GM21825 (cell line): ENCODE data around the gene BLOC1S4.

Source experiments
- ATAC-seq: cut with Tn5 transposase; IDR thresholded peaks from one replicate; pipeline ENCODE4 v1.9.1; 2021; ENCODE audit warnings: mild to moderate bottlenecking, moderate library complexity; ENCODE audit not compliant: unreplicated experiment

Gene BLOC1S4

DNA sequence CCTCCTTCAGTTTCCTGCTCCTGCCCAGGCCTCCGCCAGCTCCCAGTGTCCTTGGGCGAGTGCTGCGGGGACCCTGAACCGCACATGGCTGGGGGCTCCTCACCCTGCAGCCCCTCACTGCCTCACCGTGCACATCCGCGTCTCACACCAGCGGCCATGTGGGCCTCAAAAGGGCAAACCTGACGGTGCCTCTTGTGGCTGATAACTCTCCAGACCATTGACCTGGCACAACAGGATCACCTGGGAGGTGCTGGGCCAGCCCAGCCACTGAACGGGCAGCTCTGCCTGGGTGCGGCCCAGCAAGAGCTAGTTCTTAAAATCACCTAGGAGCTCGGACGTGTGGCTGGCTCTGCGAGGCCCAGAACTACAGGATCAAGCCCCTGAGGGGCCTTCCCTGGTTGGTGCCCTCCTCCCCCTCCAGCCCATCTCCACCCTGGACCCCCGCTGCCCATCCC is 26.4 kb upstream of the BLOC1S4 start:
- ATAC-seq = no peak

DNA sequence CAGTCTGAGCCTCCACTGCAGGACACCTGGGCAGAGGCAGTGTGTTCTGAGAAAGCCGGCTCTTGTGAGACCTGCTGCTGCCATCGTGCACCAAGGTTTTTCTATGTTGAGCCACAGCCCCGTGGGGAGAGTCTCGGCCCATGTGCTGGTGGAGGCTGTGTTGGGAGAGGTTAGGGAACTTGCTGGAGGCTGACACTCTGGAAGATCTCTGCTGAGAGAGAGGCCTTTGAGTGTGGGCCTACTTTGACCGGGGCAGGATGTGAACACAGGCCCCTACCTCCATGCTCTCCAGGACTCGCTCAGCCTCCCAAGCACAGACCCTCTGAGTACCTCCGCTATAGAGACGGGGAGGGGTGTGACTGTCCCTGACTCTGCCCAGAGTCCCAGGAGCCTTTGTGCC is 23.6 kb upstream of the BLOC1S4 start:
- no peak for ATAC-seq

DNA sequence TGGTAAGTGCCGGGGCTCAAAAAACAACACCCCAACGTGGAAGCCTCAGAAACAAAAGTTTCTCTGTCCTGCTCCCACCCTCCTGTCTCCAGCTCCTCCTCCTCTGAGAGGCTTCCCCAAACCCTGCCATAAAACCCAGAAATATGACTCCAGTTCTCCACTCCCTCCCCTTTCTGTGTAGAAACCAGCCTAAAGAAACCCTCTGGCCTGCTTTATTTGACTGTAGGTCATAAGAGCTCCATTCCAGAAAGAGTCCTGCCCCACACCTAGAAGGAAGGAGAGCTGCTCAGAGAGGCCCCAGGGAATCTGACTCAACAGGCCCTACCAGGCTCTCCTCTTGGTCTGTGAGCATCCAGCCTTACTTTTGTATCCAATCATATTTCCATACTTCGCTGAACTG is 23.2 kb upstream of the BLOC1S4 start:
- no peak for ATAC-seq

DNA sequence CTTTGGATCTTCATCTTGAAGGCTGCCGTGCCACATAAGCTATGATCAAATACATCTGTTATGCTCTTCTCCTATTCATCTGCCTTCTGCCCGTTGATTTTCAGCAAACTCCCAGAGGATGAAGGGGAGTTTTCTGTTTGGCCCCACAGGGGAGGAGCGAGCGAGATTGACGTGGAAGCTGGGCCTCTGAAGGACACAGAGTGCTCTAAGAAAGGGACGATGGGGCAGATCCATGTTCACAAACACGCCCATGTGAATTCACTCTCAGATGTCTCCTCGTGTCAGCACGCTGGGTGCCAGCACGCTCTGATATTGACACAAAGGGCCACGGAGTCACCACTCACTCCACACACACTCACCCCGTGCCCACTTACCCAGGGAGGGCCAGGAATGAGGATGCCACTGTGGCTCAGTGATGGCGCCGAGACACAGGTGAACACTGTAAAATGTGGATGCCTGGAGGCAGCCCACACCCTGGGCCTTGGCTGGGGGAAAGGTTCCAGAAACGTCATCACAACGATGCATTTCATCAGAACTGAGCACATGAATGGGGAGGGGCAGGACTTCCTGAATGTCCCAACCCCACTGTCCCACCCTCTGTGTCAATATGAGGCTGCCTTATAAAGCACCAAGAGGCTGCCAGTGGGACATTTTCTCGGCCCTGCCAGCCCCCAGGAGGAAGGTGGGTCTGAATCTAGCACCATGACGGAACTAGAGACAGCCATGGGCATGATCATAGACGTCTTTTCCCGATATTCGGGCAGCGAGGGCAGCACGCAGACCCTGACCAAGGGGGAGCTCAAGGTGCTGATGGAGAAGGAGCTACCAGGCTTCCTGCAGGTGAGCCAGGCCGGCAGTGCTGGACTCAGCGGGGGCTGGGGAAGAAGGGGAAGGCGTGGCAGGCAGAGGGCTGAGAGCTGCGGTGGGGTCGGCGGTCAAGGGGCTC is 22.5 kb upstream of the BLOC1S4 start, which contains the start of gene S100P:
Gene S100P (plus strand): TSS at position 648 of the 946 bp plus-strand sequence. CDS start 55 bp downstream, at position 703.
- no peak for ATAC-seq

DNA sequence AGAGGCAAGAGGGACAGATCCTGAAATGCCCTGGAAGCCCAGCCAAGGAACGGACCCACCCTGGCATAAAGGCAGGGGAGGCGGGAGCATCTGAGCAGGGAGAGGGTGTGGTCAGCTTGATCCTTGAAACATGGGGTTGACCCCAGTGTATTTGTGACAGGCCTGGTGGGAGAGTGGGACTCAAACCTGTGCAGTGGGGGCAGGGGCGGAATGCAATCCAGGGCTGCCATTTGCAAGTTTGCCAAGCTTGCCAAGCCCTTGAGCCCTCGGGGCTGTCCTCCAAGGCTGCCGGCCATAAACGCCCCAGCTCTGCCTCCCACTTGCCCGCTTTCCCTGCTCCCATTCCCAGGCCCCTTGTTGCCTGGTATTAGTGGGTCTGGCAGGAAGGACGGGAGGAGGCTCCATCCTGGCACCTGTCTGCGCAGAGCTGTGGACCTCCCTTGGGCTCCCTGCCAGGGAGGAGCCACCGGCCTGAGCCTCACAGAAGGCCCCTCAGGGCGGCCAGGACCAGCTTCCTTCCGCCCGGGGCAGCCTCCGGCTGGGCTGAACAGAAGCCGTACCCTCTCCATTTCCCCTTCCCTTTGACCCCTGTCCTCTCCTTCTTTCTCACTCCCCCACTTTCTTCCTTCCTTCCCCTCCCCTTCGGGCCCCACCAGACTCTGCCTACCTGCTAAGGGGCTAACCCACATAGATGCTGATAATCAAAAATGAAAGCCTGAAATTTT is 21.6 kb upstream of the BLOC1S4 start:
- no peak for ATAC-seq

DNA sequence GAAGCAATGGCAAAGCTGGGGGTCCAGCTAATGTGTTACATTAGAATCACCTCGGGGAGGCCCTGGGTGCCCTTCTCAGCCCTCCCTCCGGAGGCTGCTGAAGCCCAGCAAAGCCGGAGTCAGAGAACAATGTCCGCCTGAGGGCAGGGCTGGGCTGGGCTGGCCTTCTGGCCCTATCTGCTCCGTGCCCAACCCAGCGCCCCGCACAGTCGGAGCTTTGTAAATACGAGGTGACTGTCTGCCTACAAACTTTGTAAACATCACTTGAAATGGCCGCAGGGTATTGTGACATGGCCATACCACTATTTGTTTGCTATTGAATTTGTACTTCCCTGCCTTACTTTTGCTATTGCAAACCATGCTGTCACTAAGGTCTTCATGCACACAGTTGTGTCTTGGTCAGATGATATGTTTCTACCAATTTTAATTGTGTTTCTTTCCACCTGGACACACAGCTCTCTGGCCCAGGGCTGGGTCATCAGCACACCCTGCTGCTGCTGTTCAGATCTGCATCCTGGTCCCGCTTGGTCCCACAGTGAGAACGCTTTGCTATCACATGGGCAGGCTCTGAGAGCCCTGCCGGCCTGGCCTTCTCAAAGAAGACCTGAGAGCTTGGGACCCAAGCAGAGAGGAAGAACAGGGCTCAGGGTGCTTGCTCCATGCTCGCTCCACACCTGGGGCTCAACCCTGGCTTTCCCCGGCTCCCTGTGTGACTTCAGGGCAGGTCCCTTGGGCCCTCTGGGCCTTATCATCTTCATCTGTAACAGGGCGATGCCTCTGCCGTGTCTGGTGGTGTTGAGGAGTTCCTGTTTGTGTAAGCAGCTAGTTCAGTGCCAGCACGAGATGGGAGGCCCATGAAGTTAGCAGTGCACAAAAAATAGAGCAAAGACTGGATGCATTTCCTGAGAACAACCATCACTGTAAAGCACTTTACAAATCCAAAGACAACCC is 20.0 kb upstream of the BLOC1S4 start:
- ATAC-seq = no peak

DNA sequence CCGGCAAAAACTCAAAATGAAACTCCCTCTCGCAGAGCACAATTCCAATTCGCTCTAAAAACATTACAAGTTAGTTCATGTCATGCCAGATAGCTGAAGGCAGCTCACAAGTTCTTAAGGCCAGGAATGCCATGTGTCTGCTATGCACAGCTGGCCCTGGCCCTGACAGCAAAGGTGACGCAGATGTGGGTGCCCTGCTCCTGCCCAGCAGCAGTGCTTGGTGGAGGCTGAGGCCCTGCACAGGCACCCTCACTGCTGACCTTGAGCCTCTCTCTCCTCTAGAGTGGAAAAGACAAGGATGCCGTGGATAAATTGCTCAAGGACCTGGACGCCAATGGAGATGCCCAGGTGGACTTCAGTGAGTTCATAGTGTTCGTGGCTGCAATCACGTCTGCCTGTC is 19.4 kb upstream of the BLOC1S4 start:
- ATAC-seq = no peak

DNA sequence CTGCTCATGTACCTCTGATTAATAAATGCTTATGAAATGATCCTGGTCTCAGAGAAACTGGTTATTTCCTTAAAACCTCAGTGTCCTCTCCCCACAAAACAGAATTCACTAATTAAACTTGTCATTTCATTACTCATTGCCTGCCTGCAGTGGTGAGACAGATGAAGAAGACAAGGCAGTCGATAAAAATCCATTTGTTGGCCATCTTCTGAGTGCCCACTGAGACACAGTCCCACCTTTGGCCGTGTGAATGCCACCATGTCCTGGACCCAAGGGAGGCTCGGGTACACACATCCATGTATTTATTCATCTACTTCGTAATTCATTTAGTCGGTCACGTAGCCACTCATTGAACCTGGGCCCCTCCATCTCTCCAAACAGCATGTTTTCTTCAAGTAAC is 18.8 kb upstream of the BLOC1S4 start:
- ATAC-seq = no peak

DNA sequence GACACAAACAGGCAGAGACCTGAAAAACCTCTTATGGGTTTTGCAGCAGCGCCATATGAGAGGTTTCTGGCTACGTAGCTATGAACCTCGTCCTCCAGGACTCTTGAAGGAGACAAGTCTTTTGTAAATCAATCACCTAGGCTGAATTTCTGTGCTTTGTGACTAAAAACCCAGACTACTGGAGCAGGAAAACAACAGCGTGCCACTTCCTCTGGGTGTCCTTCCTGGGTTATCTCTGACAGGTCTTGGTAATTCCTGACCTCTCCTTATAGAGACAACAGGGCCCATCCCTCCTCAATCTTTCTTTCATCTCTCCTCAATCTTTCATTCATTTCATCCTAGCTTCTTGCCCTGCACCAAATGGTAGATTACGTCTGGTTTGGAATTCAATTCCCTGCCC is 16.6 kb upstream of the BLOC1S4 start:
- ATAC-seq = no peak

DNA sequence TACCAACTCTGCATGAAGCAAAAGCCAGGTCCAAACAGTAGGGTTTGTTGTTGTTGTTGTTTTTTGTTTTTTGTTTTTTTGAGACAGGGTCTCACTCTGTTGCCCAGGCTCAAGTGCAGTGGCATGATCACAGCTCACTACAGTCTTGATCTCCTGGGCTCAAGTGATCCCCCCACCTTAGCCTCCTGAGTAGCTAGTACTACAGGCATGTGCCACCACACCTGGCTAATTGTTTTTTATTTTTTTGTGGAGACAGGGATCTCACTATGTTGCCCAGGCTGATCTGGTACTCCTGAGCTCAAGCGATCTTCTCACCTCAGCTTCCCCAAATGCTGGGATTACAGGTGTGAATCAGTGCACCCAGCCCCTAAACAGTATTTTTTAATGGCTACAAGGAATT is 16.1 kb upstream of the BLOC1S4 start:
- no peak for ATAC-seq

DNA sequence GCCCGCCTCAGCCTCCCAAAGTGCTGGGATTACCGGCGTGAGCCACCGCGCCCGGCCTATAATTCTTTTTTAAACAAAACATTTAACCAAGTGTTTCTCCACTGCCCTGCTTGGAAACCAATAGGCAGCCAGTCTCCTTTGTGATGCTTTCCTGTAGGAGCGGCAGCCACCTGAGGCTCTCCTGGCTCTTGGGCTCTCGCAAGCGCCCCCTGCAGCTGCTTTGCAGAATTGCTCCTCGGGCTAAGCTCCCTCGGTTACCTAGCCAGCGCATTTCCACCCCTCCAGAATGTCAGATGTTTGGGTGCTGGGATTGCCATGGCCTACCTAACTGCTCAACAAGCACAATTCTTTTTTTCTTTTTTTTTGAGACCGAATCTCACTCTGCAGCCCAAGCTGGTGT is 14.6 kb upstream of the BLOC1S4 start:
- ATAC-seq = no peak

DNA sequence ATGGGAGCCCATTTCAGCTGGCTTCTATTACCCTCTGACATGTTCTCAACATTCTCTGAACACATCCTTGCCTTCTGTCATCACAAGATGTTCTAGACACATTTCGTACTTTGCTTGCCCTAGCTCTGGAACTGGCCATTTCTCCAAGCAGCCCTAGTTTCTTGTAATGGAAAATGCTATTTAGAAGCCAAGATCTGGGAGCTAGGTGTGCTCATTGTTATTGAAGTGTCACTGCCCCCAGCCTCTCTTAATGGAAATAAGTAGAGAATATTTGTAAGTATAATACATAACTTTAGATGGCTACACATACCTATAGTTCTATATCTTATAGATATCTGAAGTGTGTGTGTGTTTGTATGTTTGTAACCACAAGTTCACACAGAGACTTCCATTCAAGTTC is 13.2 kb upstream of the BLOC1S4 start:
- ATAC-seq = no peak

DNA sequence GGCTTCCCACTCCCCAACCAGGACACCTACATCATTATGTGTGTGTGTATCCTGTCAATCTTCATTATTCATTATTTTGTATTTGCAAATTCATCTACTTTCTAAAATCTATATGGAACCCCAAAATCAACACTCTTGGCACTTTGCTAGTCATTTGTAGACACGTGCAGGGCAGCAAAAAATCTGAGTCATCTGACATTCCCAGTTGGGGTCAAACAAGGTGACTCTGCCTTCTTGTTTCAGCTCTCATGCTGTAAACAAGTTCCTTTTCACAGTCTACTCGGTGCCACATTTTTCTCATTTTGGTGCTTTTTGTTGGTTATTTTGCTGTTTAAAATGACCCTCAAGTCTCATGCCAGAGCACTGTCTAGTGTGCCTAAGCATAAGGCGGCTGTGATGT is 12.2 kb upstream of the BLOC1S4 start:
- ATAC-seq = no peak

DNA sequence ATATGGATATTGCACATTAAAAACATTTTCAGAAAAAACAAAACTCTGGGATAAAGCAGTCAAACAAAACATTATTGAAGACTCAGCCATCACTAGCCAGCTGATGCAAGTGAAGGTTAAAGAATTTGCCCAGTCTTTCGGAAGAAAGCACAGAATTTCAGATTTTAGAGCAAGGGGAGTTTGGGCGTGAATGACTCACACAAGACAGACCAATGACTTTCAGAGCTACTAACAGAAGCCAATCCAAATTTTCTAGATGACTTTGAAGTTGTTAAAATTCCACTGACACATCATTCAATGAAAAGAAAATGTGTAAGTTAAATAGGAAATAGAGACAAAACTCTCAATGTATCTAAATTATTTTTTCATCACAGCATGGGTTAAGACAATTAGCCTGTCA is 10.3 kb upstream of the BLOC1S4 start:
- ATAC-seq = no peak

DNA sequence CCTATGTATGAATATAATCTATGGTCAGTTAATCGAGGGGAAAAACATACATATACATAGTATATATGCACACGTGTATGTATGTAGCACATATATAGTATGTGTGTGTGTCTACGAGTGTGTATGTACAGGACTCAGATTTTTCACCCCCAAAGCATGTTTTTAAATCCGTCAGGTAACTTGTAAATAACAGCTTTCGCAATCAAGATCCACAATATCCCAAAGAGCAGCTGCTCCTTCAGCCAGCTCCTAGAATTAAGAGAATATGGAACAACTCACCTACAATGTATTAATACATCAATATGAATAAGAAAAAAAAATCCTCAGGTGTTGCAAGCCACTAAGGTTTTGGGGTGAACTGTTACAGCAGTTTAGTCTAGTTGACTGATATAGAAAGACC is 9.8 kb upstream of the BLOC1S4 start:
- no peak for ATAC-seq

DNA sequence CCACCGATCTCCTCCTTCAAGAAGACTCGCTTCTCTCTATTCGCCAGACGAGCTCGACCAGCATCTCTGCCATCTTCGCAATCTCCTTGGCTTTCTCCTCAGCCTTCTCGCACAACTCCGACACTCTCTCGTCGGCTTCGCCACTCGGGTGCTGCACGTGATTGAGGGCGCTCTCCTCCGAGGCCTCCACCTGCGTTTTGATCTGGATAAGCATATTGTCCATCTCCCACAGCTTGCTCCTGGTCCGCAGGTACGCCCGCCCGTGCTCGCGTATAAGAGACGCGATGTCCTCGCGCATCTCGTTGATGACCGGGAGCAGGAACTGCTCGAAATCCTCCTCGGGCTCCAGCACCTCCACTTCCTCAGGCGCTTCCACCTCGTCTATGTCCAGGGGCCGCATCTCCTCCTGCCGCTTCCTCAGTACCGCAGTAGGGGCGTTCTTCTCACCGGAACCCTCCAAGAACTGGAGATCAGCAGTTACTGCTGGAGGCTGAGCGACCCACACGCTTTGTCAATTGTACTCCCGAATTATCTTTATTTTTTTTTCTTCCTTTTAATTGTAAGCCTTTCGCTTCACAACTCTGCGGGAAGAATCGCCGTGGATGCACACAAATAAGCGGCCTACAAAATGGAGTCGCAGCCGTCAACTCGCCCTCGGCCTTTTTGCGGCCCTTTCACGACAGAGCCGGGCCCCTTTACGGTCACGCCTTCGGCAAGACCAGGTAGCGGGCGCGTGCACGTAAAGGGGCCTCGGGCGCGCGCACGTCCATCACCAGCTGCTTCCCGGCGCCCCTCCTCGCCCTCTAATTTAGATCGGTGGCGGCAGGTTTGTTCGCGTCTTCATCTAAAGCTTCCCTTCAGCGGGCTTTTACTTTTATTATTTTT is 6.5 kb upstream of the BLOC1S4 start, which contains the start of gene MRFAP1L1:
Gene MRFAP1L1 (minus strand): TSS at position 636 of the 885 bp plus-strand sequence. CDS start 236 bp downstream, at position 400.
- peak; percentile 76 for ATAC-seq

DNA sequence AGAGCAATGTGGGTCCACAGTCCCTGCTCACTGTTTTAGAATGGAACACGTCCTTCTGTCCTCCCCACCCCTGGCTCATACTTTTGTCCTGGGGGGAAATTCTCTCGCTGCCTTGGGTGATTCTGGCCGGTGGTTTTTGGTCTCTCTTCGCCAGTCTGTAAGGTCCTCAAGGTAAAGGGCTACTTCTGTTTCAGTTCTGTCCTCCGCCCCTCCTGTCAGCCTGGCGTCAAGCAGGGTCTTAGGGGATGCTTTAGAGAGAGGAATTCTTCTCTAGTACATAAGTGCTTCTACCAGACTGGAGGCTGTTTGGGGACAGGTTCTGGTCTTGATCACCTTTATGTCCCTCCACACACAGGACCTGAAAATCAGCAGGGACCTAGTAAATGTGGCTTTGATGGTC is 5.7 kb upstream of the BLOC1S4 start:
- ATAC-seq = no peak

DNA sequence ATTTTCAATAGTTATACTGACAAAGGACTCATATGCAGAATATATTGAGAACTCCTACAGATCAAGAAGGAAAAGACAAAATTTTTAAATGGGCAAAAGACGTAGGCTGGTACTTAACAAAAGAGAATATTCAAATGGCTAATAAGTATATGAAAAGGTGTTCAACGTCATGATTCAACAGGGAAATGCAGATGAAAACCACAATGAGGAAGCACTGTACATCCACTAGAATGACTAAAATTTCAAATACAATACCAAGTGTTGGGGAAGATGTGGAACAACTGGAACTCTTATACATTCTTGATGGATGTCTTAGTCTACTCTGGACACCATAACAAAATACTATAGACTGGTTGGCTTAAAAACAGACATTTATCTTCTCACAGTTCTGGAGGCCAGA is 5.0 kb upstream of the BLOC1S4 start:
- no peak for ATAC-seq

DNA sequence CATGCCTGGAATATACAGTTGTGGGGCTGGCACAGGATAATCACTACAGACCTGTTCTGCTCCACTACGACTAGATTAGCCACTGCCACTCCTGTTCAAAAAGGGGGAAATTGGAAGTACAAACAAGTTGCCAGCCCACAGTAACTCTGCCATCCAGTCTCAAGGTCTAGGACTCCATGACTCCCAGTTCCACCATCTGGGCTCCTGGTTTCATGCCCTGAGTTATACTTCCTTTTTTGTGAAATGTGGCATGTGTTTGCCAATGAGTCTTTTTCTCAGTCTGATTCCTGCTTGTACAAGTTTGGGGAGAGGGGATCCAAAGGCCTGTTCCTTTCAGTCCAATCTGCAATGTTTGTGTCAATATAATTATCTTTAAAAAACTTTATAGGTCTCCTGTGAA is 1.0 kb upstream of the BLOC1S4 start:
- ATAC-seq = no peak

DNA sequence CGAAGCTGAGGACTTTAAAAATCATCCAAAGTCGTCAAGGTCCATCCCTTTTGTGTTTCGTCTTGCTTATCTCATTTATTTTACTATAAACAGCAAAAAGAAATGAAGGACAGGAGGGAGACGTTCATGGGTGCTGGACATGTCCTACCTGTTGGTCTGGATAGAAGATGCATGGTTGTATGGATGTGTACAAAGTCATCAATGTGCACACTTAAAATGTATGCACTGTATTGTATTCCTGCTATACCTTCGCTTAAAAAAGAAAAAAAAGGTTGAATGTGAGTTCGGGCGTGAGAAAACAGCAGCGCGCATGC is 313 bp upstream of the BLOC1S4 start:
- no peak for ATAC-seq
